Nucleus accumbens (tissue), 56 donors: ENCODE results near the gene DLK1.

Experiments
- DNase-seq, 56 donors: peaks; one replicate each; lab custom pipeline; 2025; lab: John Stamatoyannopoulos, UW

Gene DLK1

DNA sequence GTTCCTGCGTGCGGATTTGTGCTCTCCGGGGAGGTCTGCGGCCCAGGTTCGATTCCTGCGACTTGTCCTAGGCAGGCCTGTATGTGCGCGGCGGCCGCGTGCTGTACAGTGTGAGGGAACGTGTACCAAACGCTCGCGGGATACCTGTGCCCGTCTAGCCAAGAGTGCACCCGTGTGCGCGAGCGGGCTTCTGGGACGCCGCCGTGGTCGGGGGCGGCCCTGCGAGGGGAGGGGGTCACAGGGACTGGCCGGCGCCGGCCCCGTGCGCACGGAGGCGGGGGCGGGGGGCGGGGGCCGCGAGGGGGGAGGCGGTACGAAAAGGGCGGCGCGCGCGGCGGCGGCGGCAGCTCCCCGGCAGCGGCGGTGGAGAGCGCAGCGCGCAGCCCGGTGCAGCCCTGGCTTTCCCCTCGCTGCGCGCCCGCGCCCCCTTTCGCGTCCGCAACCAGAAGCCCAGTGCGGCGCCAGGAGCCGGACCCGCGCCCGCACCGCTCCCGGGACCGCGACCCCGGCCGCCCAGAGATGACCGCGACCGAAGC lies at the start of gene DLK1:
TSS of gene DLK1 (plus strand) at position 343 of the 536 bp plus-strand sequence. CDS start at position 520, 177 bp downstream.
- no peak for DNase-seq

DNA sequence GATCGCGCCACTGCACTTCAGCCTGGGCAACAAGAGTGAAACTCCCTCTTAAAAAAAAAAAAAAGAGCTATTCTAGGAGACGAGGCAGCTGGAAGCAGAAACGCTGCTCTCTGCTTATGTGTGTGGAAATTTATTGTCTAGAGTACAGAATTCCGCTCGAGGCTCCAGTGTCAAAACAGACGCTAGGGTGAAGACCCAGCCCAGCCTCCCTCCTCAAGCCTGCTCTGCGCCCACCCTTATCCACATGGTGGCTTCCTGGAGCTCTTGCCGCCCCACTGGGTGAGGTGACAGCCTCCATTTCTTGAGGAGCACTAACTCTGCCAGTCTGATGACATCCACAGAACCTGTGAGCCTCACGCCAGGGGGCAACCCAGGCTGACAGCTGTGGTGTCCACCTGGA lies 49.5 kb upstream of the DLK1 start:
- no peak for DNase-seq

DNA sequence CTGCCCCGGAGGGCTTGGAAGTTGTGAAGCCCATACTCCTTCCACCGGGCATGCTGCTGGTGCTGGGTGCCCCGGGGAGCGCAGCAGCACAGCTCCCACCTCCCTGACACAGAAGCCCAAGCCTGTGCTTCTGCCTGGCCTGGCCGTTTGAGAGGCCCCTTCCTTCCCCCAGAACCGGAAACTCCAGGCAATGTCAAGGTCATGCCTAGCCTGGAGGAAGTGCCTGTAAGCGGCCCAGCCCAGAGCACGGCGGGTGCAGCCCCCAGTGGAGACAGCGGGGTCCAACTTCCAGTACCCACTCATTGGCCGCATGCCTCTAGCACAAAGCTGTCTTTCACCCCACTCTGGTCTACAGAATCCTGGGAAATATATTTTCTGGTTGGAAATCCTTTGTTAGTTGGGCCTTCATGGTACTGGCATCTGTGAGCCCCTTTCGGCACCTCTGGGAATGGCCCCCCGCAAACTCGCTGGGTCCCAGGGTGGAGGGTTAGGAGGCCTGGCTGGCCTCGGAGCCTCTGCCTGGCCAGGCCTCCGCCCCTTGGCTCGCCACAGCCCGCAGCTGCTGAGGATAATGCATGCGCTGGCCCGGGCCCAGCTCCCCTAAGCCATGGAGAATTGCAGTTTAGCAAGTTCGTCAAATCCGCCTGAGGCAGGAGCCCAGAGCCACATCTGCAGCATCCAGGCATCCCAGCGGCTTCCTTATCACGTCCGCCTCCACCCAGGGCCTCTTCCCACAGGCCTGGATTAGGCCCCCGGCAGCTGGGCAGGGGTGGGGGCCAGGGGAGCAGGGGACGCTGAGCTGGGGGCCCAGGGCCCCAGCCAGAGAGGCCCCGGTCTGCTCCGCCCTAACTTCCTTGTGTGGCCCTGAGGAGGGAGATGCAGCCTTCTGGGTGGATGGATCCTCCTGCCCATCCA lies 48.9 kb upstream of the DLK1 start:
- peak in 25 of 56 donors; percentile 10 to 62 (median 30) for DNase-seq

DNA sequence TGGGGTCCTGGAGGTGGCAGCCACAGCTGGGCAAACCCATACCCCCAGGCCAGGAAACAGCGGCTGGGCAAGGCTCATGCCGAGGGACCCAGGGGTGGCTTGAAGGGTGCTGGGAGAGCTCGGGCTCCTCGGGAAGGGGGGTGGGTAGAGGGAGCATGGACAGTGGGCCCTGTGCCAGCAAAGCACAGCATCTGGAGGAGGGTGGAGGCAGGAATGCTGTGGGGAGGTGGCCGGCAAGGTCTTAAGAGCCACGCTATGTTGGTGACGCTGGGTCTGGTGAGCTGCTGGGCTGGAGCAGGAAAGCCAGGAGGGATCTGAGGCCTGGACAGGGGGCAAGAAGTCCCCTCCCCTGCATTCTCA lies 48.2 kb upstream of the DLK1 start:
- DNase-seq = no peak

DNA sequence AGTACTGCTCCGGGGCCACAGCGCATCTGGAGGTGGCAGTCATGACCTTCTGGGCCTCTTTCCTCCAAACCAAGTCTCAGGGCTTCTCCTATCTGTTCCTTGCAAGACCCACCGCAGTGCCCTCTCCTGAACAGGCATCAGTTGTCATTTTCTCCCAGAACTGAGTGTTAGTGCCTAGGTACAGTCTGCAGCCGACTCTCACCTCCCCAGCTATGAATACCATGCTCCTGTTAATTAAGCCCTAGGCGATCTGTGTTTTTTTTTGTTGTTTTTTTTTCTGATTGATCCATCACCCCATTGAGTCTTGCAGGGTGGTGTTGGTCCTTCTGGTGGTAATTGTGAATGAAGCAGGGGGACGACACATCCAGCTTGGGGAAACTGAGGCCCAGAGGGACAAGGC lies 47.5 kb upstream of the DLK1 start:
- no peak for DNase-seq

DNA sequence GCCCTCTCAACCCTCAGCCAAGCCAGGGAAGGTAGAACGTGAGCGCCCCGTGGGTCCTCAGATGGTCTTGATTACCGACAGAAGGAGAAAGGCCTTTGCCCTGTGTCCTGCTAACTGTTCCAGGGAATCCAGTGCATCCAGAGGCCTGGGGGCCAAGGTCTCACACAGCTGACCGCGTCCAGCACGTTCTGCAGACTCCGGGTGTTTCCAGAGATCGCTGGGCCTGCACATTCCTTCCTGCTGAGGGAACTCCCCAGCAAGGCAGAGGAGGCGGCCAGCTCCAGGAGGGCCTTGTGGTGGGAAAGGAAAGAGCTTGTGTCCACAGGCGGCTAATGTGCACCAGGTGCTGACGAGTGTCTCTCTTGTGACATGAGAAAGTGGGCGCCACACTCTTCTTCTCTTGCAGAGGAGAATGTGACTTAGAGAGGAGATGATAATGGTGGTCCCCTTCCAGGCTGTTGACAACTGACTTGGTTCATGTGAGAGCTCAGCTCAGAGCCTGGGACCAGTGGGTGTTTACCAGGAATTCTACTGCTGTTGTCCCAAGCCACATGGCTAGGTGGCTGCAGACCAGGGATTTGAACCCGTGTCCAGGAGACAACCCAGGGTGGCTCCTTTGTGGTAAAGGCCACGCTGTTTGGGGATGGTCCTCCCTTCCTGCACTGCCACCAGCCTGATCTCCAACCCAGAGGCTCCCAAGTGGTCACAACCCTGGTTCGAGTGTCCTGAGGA lies 46.8 kb upstream of the DLK1 start:
- DNase-seq = no peak

DNA sequence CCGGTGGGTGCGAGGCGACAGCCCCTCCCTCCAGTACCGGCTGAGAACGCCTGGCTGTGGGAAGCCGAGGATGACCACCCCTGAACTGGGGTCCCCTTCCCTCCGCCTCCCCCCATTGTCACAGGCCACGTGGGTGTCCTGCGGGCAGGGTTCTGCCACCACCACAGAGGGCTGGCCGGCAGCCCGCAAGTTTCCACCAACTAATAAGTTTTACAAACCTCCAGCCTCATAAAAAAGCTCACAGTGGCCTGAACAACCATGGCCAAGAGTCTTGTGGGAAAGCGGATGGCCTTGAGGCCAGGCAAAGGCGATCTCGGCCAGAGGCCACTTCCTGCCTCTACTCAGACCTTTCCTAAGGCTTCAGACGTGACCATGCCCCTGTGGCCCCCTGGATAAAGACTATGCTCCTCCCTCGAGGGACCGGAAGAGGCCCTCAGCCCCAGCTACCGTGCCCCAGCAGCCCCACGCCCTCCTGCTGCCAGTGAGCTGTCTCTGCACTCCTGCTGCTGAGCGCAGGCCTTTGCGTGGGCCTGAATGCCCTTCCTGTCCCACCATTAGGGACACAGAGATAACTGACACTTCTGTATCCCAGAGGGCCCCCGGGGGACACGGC lies 46.1 kb upstream of the DLK1 start:
- no peak for DNase-seq

DNA sequence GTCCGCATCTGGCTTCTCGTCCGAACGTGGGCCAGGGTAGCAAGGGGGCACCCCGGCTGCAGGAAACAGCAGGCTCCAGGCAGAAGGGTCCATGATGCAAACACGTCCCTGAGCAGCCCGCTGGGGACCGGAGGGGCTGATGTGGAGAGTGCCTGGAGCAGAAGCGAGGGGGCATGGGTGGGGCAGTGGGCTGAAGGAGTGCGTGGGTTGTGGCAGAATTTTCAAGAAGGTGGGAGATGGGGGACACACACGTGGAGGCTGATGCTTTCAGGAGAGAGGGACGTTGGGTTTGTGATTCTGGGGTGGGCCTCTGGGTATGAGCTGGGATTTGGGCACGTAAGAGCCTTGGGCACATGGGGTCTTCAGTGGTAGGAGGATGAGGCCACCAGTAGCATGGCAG lies 45.6 kb upstream of the DLK1 start:
- DNase-seq = no peak

DNA sequence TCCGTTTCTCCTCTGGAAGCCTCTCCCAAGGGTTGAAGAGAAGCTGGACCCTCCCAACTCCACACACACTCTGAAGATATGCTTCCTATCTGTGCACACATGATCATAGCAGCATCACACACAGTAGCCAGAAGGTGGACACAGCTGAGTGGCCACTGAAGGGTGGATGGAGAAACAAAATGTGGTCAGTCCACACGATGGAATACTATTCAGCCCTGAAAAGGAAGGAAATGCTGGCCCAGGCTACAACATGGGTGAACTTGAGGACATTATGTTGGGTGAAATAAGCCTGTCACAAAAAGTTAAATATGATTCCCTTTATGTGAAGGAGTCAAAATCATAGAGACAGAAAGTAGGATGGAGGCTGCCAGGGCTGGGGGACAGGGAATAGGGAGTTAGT lies 43.9 kb upstream of the DLK1 start:
- DNase-seq = no peak

DNA sequence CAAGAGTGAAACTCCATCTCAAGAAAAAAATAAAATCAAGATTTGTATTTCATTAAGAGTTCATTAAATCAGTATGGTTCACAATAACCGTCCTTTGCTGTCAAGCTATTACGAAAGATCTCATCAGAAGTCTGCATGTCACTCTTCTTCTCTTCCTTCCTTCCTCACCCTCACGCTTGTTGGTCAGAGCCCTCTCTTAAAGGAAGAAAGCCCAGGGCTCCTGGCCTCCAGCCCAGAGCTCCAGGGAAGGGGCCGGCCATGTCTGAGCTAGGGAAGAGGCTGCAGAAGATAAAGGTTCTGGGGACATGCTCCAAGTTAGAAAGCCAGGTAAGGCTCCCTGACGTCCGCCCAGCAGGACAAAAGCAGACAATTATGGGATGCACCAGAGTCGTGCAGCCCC lies 43.1 kb upstream of the DLK1 start:
- DNase-seq = no peak

DNA sequence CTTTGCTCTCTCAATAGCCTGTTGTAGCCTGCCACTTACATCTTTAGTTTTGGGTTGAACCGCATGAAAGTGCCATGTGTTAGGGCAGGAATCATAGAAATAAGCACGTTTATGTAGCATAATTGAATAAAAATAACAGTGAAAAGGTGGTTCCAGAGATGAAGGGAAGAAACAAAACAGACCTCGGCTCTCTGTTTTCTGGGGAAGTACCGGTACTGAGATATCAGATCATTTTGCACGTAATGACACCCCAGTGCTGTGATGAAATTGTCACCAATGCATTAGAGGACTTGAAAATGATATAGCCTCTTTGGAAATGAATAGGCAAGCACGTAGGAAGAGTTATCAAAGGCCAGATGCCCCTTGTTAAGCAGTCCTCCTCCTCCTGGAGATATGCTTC lies 42.5 kb upstream of the DLK1 start:
- no peak for DNase-seq

DNA sequence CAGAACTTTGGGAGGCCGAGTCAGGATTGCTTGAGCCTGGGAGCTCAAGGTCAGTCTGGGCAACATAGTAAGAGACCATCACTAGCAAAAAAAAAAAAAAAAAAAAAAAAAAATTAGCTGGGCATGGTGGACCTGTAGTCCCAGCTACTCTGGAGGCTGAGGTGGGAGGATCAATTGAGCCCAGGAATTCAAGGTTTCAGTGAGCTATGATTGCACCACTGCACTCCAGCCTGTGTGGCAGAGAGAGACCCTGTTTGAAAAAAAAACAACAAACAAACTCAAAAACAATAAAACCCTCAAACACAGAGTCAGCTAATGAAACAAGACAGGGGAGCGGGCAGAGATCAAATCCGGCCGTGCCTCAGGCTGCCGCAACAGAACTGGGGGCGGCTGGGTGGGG lies 41.7 kb upstream of the DLK1 start:
- DNase-seq = no peak

DNA sequence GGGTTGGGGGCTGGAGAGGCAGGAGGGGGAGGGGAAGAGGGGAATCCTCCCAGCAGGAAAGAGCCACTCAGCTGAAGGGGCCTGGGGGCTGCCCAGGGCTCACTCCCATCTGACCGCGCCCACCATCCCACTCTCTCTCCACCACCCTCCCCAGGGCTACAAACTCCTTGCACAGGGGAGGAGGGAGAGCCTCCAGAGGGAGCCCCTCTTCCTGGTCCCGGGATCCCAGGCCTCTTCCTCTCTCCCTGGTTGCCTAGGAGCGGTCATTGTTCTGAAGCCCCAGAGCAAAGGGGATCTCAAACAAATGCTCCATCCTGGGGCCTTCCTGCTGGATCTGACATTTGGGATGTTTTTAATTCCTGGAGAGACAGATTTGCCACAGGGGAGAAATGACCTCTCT lies 39.8 kb upstream of the DLK1 start:
- DNase-seq = no peak

DNA sequence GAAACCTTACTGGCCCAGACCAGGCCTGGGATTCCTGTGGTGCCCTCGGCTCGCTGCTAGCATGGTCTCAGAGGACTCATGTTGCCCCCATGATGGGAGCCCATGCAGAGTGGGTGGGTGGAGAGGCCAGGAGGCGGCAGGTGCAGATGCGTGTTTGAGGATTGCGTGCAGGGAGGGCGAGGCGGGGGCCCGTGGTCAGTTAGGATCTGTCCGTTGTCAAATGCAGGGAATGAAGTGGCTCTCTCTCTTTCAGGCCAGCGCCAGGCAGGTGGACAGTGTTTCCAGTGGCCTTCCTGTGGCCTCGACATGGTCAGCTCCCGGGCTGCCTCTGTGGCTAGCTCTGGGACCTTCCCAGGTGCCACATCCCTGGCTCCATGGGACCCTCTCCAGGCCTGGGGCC lies 39.3 kb upstream of the DLK1 start:
- DNase-seq = no peak

DNA sequence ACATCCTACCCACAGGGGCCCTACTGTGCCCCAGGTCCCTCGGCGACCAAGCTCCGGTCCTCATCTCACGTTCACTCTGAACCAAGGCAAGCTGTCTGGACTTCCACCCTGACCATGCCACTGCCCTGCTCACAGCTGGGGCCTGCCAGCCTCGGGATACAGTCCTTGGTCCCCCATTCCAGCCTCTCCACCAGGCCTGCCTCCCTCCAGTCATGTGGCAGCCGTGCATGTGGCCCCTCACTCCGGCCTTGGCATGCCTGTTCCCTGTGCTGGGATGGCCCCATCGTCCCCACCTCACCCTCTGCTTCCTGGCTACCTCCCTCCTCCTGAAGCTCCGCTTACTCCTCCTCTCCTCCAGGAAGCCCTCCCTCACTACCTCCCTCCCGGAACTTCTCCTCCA lies 38.6 kb upstream of the DLK1 start:
- no peak for DNase-seq

DNA sequence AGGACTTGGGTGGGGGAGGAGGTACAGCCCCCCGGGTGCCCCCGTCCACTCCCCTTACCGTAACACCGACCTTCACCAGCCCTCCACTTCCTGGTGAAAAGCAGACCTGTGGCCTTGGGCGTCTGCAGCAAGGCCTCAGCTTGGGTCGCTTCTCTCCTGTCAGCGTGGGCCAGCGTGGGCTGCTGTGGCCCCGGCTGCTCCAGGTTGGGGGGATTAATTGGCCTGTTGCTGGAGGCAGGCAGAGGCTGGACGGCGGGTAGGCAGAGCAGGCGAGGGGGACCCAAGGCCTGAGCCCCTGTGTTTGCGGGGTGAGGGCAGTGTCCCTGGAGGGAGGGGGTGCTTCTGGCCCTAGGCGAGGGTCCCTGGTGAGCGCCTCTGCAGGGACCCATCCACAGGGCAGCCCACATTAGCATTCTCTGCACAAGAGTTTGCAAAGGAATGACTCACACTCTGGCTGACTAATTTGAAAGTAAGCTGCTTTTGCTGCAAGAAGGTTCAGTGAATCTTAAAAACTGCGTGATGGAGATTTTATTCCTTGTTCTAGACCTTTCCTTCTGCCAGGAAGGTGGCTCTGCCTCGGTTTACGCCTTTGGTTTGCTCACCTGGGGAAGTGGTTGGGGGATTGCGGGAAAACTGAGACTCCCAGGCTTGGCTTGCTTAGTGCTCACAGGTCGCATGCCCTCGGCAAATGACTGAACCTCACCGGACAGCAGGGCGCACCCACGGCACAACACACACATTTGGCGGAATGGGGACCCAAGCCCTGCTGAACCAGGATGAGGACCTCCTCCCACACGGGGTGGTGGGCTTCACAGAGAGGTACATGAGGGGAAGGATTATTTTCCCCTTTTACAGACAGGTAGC lies 37.9 kb upstream of the DLK1 start:
- DNase-seq = peak in 3 of 56 donors; percentile 16 to 63 (median 21)

DNA sequence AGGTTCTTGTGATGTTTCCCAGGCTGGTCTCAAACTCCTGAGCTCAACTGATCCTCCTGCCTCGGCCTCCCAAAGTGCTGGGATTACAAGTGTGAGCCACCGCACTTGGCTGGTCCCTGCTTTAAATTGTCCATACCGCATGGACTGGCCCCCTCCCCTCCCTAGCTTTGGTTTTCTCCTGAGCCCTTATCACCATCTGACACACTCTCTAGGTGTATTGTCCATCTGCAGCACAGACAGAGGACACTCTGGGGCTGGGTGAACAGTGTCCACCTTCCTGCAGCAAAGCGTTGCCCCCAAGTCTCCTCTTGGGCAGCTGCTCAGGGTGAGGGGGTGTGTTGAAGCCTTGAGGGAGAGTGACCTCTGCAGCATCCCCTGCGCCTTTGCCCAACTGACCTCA lies 36.0 kb upstream of the DLK1 start:
- no peak for DNase-seq

DNA sequence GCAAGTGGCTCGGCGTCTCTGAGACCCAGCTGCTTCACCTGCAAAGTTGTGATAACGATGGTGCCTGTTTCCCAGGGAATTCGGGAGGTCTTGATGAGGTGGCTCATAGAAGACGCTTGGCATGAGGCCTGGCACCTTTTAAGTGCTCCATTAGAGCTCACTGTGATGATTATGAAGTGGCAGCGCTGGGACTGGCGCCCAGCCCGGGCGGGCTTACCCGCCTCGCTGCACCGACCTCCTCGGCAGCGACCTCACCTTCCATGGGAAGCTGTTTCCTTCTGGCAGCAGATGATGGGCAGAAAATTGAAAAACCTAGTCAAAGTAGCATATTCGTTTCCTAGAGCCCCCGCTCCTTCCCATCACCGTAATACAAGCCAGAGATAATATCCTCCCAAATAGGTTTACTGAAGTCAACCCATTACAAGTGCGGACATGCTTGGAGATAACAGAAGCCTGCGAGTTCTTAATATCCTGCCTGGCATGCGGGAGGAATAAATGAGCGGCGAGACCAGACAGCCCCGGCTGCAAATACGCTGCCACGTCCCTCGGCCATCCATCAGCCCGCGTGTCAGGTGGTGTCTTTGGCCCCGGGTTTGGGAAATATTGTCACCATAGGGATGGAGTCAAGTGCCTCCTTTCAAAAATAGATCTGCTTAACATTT lies 35.2 kb upstream of the DLK1 start:
- peak in 1 of 56 donors; percentile 14 for DNase-seq

DNA sequence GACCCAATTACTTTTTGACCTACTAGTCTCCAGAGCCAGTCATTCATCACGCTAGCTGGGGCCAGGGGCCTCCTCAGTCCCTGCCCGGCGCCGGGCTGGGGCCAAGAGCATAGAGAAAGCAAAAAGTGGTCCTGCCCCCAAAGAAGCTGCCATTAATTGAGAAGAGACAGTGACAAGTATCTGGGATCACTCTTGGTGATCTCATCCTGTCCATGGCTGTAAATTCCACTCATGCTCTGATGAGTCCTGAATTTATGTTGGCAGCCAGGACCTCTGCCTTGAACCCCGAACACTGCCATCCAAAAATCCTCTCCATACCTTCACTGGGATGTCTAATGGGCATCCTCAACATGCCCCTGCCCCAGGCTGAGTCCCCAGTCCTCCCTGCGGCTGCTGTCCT lies 34.4 kb upstream of the DLK1 start:
- DNase-seq = no peak
